Testis (tissue), 2 donors: ENCODE data around the gene PDE4C.

Experiments used
- CTCF ChIP-seq, 3 experiments: fragments of 450-650 bp in 2 of 3; fragments of 200-600 bp in 1 of 3; sonication (generic) in 1 of 3; IDR thresholded peaks; one replicate each; pipeline ENCODE4 v1.5.1; 2016 to 2019; ENCODE audit warnings: antibody characterized with exemption in 3 of 3, mild to moderate bottlenecking in 2 of 3, moderate library complexity in 1 of 3
- POLR2A ChIP-seq: fragments of 450-650 bp; IDR thresholded peaks from one replicate; pipeline ENCODE4 v1.6.1; 2017; ENCODE audit warnings: antibody characterized with exemption, mild to moderate bottlenecking, moderate library complexity

DNA sequence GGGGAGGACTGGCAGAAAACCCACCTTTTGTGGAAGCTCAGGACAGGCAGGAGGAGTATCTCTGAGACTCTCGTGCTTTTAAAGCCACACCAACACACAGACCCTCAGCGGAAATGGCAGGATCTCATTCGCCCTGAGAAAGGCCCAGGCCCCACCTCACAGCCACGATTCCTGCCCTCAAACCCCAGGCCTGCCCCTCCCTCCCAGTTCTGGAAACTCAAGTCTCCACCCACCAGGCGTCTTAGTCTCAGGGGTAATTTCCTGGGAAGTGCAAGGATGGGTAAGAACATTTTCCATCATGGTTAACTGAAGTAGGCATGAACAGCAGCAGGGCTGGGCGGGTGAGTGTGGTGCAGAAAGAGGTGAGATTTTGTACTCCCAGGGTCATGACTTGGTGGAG is 8.0 kb upstream of the PDE4C start:
- TF ChIP-seq CTCF (IDR thresholded peaks at IDR 0.05) (no peak), POLR2A (no peak)
